ENCODE measurements around the gene PLA2G15.
A peak's percentile ranks its signal among the peaks of the same experiment; 100 is the strongest.

PLA2G15 gene

GRCh38 chr16:68233085-68233834 is 11.9 kb upstream of the PLA2G15 start:
- DNase-seq, result no peak

- no peak for DNase-seq
These were observed 11.4 kb upstream of the PLA2G15 start for GRCh38 chr16:68233835-68234187.

- DNase-seq, result no peak
These were observed 10.7 kb upstream of the PLA2G15 start for GRCh38 chr16:68234188-68235107.

- no peak for DNase-seq
These were observed 9.9 kb upstream of the PLA2G15 start for GRCh38 chr16:68235108-68235886.

- no peak for DNase-seq
These were observed 9.4 kb upstream of the PLA2G15 start, which contains the start of gene ESRP2 for GRCh38 chr16:68235887-68236136. Gene ESRP2, minus strand, starts transcription at chr16:68236127. Its CDS starts 82 bp downstream, at chr16:68236045.

- DNase-seq, result peak; percentile 45
These were observed 8.9 kb upstream of the PLA2G15 start for GRCh38 chr16:68236137-68236825.

- DNase-seq, result no peak
These were observed 8.3 kb upstream of the PLA2G15 start for GRCh38 chr16:68236826-68237242.

- DNase-seq, result peak; percentile 91
These were observed 7.7 kb upstream of the PLA2G15 start for GRCh38 chr16:68237243-68238028.

- no peak for DNase-seq
These were observed 7.2 kb upstream of the PLA2G15 start for GRCh38 chr16:68238029-68238345.

GRCh38 chr16:68242085-68242484 is 3.1 kb upstream of the PLA2G15 start:
- no peak for DNase-seq

GRCh38 chr16:68242926-68243858 is 2.0 kb upstream of the PLA2G15 start:
- DNase-seq, result no peak

- DNase-seq, result no peak
These were observed 681 bp upstream of the PLA2G15 start for GRCh38 chr16:68244481-68244902.

- DNase-seq, result no peak
These were observed 948 bp downstream of the PLA2G15 start for GRCh38 chr16:68246121-68246520.

- DNase-seq, result no peak
These were observed 1.5 kb downstream of the PLA2G15 start for GRCh38 chr16:68246666-68247065.

- DNase-seq, result no peak
These were observed 2.2 kb downstream of the PLA2G15 start for GRCh38 chr16:68247400-68247799.

GRCh38 chr16:68247932-68248331 is 2.8 kb downstream of the PLA2G15 start:
- DNase-seq, result no peak

- no peak for DNase-seq
These were observed 4.2 kb downstream of the PLA2G15 start for GRCh38 chr16:68249371-68249770.

GRCh38 chr16:68250951-68251350 is 5.8 kb downstream of the PLA2G15 start:
- no peak for DNase-seq

GRCh38 chr16:68251832-68252231 is 6.7 kb downstream of the PLA2G15 start:
- DNase-seq, result no peak

GRCh38 chr16:68252383-68252782 is 7.2 kb downstream of the PLA2G15 start:
- no peak for DNase-seq

GRCh38 chr16:68253721-68254120 is 8.5 kb downstream of the PLA2G15 start:
- DNase-seq, result no peak
